ENCODE measurements around the gene CTSW. TPM values are rescaled to one million over a fixed set of nuclear protein-coding genes. Genes with fewer than 3 reads are reported as not detected.
A peak's percentile ranks its signal among the peaks of the same experiment; 100 is the strongest.

CTSW gene
- total RNA-seq, 1 experiment from 2014 or later: not detected

DNA sequence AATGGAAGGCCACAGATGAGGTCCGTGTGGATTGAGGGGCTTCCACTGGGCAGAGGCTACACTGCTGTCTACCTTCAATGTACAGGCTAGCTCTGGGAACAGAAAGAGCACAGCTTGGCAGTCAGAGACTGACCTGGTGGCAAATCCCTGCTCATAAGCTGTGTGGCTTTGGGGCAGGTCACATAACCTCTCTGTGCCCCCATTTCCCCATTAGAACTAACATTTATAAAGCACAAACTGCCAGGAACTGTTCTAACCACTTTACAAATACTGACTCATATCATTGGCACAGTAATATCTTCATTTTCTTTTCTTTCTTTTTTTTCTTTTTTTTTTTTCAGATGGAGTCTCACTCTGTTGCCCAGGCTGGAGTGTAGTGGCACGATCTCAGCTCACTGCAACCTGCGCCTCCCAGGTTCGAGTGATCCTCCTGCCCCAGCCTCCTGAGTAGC, 17.4 kb downstream of the CTSW start (continued):
- TF ChIP-seq NFATC4 (CRISPR knock-in tag; IDR thresholded peaks at IDR 0.05) (no peak), ZNF416 (CRISPR knock-in tag; IDR thresholded peaks at IDR 0.05) (no peak), MXD4 (CRISPR knock-in tag; IDR thresholded peaks at IDR 0.05; ENCODE audit: borderline replicate concordance) (no peak), PREB (CRISPR knock-in tag; IDR thresholded peaks at IDR 0.05; ENCODE audit: borderline replicate concordance) (no peak), USF1 (CRISPR knock-in tag; IDR thresholded peaks at IDR 0.05) (no peak)

GRCh38 chr11:65898656-65899355, 19.2 kb downstream of the CTSW start:
- TF ChIP-seq MLX (CRISPR knock-in tag; IDR thresholded peaks at IDR 0.05): no peak
- TF ChIP-seq ESRRA (CRISPR knock-in tag; IDR thresholded peaks at IDR 0.05; ENCODE audit: borderline replicate concordance): no peak
- TF ChIP-seq ARID4B (CRISPR knock-in tag; IDR thresholded peaks at IDR 0.05; ENCODE audit: borderline replicate concordance): no peak
- no peak for TF ChIP-seq ZNF232 (CRISPR knock-in tag; IDR thresholded peaks at IDR 0.05)
- ChIA-PET CTCF (interaction anchor here (0.6 to 2.8 kb wide), 9 partner anchors 9 to 762 kb away, joined by 3 to 47 read pairs (median 4); partner anchors contain the start of genes CCDC85B, FIBP and MUS81), POLR2A (interaction anchor here (0.7 to 1.3 kb wide), 3 partner anchors 8 to 48 kb away, joined by 3 to 7 read pairs (median 3); partner anchors contain the start of gene CCDC85B)
- Mint-ChIP-seq H3K9me3 (no peaks in the 10 kb centered on the region), H3K27me3 (ENCODE audit: low read depth) (peaks cover 65% of the 10 kb centered on the region), H3K36me3 (no peaks in the 10 kb centered on the region; the same call in 1 of the 2 replicates), H3K27ac (no peak overlapping the region), H3K4me3 (peak overlapping the region; percentile 71), H3K4me1 (peaks cover 8% of the 10 kb centered on the region)
- ATAC-seq (no peak), DNase-seq (ENCODE audit: low spot score) (no peak)

GRCh38 chr11:65899356-65900124, 19.9 kb downstream of the CTSW start:
- peak overlapping the region; percentile 72 for H3K4me3 Mint-ChIP-seq
- H3K27ac Mint-ChIP-seq: no peak overlapping the region
- no peaks in the 10 kb centered on the region; the same call in 1 of the 2 replicates for H3K36me3 Mint-ChIP-seq
- peaks cover 72% of the 10 kb centered on the region for H3K27me3 Mint-ChIP-seq (ENCODE audit: low read depth)
- CTCF ChIA-PET: interaction anchor here (0.7 to 2.8 kb wide), 9 partner anchors 10 to 188 kb away, joined by 3 to 47 read pairs (median 4); partner anchors contain the start of genes CCDC85B, FIBP and MUS81
- no peaks in the 10 kb centered on the region for H3K9me3 Mint-ChIP-seq
- ATAC-seq (peak; percentile 4), DNase-seq (ENCODE audit: low spot score) (peak; percentile 49)
- 0 out of 2 replicates have a peak, but pooled peaks cover 4% of the 10 kb centered on the region for H3K4me1 Mint-ChIP-seq
- POLR2A ChIA-PET: interaction anchor here (0.7 to 1.7 kb wide), 5 partner anchors 9 to 48 kb away, joined by 3 to 7 read pairs (median 6); partner anchors contain the start of genes CCDC85B and FIBP
- peak; percentile 61; the same call in 1 of the 2 replicates for TF ChIP-seq SP1 (CRISPR knock-in tag; conservative IDR thresholded peaks at IDR 0.05)
- TF ChIP-seq FOXK1 (CRISPR knock-in tag; IDR thresholded peaks at IDR 0.05): peak; percentile 55; the same call in 1 of the 2 replicates
- TF ChIP-seq FOXP1 (CRISPR knock-in tag; IDR thresholded peaks at IDR 0.05; ENCODE audit: borderline replicate concordance): 0 out of 2 replicates have a peak, but pooled peaks have one; percentile 17
- no peak for TF ChIP-seq OVOL2 (CRISPR knock-in tag; IDR thresholded peaks at IDR 0.05; ENCODE audit: borderline replicate concordance)
- TF ChIP-seq, protein P1, sequence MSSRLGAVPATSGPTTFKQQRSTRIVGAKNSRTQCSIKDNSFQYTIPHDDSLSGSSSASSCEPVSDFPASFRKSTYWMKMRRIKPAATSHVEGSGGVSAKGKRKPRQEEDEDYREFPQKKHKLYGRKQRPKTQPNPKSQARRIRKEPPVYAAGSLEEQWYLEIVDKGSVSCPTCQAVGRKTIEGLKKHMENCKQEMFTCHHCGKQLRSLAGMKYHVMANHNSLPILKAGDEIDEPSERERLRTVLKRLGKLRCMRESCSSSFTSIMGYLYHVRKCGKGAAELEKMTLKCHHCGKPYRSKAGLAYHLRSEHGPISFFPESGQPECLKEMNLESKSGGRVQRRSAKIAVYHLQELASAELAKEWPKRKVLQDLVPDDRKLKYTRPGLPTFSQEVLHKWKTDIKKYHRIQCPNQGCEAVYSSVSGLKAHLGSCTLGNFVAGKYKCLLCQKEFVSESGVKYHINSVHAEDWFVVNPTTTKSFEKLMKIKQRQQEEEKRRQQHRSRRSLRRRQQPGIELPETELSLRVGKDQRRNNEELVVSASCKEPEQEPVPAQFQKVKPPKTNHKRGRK (CRISPR knock-in tag; IDR thresholded peaks at IDR 0.05; ENCODE audit: borderline replicate concordance): no peak
- peak; percentile 75; the same call in 1 of the 2 replicates for TF ChIP-seq ZBTB43 (CRISPR knock-in tag; IDR thresholded peaks at IDR 0.05)
- peak; percentile 17; the same call in 1 of the 2 replicates for TF ChIP-seq TEAD1 (CRISPR knock-in tag; IDR thresholded peaks at IDR 0.05)
